HFFc6 (cell line): Measurements from ENCODE around the gene TTC32. TPM values are rescaled to one million over a fixed set of nuclear protein-coding genes. Genes with fewer than 3 reads are reported as not detected.
A peak's percentile ranks its signal among the peaks of the same experiment; 100 is the strongest.

Source experiments
- DNase-seq: peaks from one replicate; pipeline ENCODE4 v3.0.0-alpha.2; 2018
- H3K27ac Mint-ChIP-seq: 2 replicates; pipeline ENCODE4 v1.8.0; 2020; ENCODE audit warnings: mild to moderate bottlenecking, mixed read lengths
- H3K27me3 Mint-ChIP-seq: 2 replicates; pipeline ENCODE4 v1.8.0; 2021; ENCODE audit warnings: mild to moderate bottlenecking, moderate library complexity, mixed read lengths; ENCODE audit not compliant: insufficient read depth
- H3K36me3 Mint-ChIP-seq: 2 replicates; pipeline ENCODE4 v1.8.0; 2021; ENCODE audit warnings: low read depth, mixed read lengths
- H3K4me1 Mint-ChIP-seq: 2 replicates; pipeline ENCODE4 v1.8.0; 2020; ENCODE audit warnings: low read depth, mixed read lengths
- H3K4me3 Mint-ChIP-seq: 2 replicates; pipeline ENCODE4 v1.8.0; 2020; ENCODE audit warnings: mild to moderate bottlenecking, moderate library complexity, mixed read lengths
- H3K9me3 Mint-ChIP-seq: 2 replicates; pipeline ENCODE4 v1.8.0; 2020; ENCODE audit warnings: mild to moderate bottlenecking, mixed read lengths
- total RNA-seq, 6 experiments: library from RNA; stranded (reverse); fragmentation: NEBNext Ultra II Directional; extraction: Animal tissue kit (Norgen Biotek cat#: 25700); gene quantifications; 2 replicates in 1 of 6; 3 replicates in 5 of 6; pipeline ENCODE4 v1.2.3, GENCODE V29; 2021
- TF ChIP-seq, protein P1 (sequence below): fragments of 200-600 bp; sonication (generic); IDR thresholded peaks from 2 replicates; pipeline ENCODE4 v1.5.0; 2021; ENCODE audit warnings: antibody characterized with exemption, mild to moderate bottlenecking

Gene TTC32
- total RNA-seq, 6 experiments from 2014 or later = 3.9 to 5.9 (median 4.8) TPM

DNA sequence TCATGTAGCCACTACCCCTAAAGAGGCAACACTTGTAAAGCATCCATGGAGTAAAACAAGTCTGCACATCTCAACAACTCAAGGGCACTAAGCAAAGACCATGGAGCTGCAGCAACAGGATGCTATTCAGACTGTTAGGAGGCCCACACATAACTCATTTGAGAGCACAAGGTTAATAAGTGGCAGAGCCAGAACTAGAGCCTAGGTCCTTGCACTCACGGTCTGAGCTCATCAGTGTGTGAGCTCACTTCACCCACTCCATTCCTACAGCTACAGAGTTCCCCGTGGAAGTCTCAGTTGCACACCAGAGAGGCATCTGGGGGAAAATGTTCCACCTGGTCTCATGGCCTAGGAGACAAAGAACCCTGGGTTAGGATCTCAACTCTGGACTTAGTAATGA lies 35.0 kb downstream of the TTC32 start:
- TF ChIP-seq, protein P1, sequence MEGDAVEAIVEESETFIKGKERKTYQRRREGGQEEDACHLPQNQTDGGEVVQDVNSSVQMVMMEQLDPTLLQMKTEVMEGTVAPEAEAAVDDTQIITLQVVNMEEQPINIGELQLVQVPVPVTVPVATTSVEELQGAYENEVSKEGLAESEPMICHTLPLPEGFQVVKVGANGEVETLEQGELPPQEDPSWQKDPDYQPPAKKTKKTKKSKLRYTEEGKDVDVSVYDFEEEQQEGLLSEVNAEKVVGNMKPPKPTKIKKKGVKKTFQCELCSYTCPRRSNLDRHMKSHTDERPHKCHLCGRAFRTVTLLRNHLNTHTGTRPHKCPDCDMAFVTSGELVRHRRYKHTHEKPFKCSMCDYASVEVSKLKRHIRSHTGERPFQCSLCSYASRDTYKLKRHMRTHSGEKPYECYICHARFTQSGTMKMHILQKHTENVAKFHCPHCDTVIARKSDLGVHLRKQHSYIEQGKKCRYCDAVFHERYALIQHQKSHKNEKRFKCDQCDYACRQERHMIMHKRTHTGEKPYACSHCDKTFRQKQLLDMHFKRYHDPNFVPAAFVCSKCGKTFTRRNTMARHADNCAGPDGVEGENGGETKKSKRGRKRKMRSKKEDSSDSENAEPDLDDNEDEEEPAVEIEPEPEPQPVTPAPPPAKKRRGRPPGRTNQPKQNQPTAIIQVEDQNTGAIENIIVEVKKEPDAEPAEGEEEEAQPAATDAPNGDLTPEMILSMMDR = no peak
- no peak overlapping the region for H3K27ac Mint-ChIP-seq
- DNase-seq = no peak
- no peak overlapping the region for H3K4me3 Mint-ChIP-seq
- no peaks in the 10 kb centered on the region for H3K9me3 Mint-ChIP-seq
- H3K4me1 Mint-ChIP-seq = peaks cover 4% of the 10 kb centered on the region
- no peaks in the 10 kb centered on the region for H3K36me3 Mint-ChIP-seq
- peaks cover 32% of the 10 kb centered on the region for H3K27me3 Mint-ChIP-seq

DNA sequence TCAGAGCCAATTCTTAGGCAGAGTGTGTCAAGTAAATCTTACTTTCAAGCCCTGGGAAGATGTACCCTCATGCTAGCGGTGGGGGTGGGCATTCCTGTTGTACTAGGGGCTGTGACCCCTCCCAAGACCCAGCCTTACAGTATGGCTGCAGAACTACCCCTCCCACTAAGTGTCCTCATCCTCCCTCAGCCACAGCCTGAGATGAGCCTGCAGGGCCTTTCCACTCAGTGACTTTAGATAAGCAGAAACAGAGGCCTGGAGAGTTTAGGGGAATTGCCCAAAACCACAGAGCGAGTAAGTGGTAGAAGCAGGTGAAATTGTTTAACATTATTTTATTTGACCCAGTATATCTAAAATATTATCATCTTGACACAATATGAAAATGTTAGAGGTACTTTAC lies 36.6 kb downstream of the TTC32 start:
- Mint-ChIP-seq H3K27ac (no peak overlapping the region), H3K4me1 (peaks cover 8% of the 10 kb centered on the region), H3K9me3 (no peaks in the 10 kb centered on the region), H3K4me3 (no peak overlapping the region), H3K27me3 (peaks cover 25% of the 10 kb centered on the region), H3K36me3 (no peaks in the 10 kb centered on the region)
- no peak for DNase-seq
- TF ChIP-seq, protein P1 = no peak

DNA sequence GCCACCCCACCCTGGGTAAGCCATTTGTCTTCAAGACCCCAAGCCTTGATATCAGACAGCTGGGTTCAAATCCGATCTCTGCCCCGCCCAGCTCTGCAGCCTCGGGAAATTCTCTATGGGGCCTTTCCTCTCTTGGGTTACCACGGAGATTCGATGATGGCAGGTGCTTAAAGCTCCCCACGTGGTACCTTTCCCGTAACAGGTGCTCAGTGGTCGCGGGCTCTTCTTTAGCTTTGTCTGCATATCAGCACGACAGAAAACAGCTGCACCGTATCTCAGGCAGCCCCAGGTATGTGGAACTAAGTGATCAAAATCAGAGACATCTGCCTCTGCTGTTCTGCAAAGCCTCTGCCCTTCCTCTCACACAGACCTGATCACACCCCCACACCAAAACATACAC lies 37.4 kb downstream of the TTC32 start:
- Mint-ChIP-seq H3K27me3 (peaks cover 19% of the 10 kb centered on the region), H3K36me3 (no peaks in the 10 kb centered on the region), H3K4me3 (no peak overlapping the region), H3K9me3 (no peaks in the 10 kb centered on the region), H3K4me1 (peaks cover 8% of the 10 kb centered on the region), H3K27ac (no peak overlapping the region)
- TF ChIP-seq, protein P1 = no peak
- DNase-seq = no peak

DNA sequence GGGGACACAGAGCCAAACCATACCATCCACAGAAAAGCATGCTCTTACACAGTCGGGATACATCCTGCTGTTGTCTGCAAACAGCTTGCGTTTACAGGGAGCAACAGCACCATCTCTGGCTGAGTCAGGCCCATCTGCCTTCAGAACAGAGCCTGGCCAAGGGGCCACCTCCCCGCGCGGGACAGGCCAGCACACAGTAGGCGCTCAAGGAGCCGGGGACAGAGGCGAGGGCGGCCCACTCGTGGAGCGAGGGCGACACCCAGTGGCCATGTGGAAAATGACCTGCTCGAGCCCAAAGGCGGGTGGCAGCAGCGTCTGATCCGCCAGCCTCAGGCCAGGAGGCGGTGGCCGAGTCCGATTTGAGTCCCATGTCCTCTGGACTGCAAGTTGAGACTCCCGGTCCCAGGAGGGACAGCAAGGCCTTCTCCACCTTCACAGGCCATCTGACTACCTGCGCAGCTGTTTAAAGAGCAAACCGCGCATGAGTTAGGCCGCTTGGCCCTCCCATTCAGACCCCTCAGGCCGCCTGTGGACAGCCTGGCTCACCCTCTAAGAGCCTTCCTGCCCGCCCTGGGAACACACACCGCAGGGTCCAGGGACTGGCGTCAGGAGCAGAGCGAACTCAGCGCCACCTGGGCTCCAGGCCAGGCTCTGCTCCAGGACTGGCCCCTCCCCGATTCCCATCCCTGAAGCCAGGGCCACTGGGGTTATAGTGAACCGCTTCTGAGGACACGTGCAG lies 38.3 kb downstream of the TTC32 start:
- TF ChIP-seq, protein P1 = peak; percentile 99
- H3K4me3 Mint-ChIP-seq = no peak overlapping the region
- H3K27me3 Mint-ChIP-seq = peaks cover 12% of the 10 kb centered on the region
- no peaks in the 10 kb centered on the region for H3K9me3 Mint-ChIP-seq
- H3K4me1 Mint-ChIP-seq = peaks cover 8% of the 10 kb centered on the region
- no peaks in the 10 kb centered on the region for H3K36me3 Mint-ChIP-seq
- H3K27ac Mint-ChIP-seq = no peak overlapping the region
- DNase-seq = peak; percentile 17

DNA sequence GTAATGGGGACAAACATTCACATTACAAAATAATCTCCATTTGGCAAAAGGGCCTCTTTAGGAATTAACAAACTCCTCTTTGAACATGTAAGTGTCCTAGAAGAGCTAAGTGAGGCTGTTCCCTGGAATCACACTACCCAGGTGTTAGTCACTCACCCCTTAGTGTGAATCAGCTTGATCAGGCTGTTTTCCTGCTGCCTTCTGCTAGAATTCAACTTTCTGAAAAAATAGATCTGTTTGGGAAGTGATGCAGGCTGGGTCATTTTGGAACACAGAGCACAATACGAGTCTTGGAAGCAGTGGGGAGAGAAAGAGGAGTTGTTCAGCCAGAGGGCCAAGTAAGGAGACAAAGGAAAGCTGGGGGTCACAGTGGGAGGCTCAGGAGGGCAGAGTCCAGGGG lies 40.0 kb downstream of the TTC32 start:
- Mint-ChIP-seq H3K27me3 (peaks cover 14% of the 10 kb centered on the region), H3K9me3 (no peaks in the 10 kb centered on the region), H3K4me3 (no peak overlapping the region), H3K4me1 (peaks cover 8% of the 10 kb centered on the region), H3K36me3 (no peaks in the 10 kb centered on the region), H3K27ac (peak overlapping the region; percentile 30; the same call in 1 of the 2 replicates)
- DNase-seq = peak; percentile 15
- TF ChIP-seq, protein P1 = no peak
